ENCODE data around the gene FAT2.

FAT2 gene

DNA sequence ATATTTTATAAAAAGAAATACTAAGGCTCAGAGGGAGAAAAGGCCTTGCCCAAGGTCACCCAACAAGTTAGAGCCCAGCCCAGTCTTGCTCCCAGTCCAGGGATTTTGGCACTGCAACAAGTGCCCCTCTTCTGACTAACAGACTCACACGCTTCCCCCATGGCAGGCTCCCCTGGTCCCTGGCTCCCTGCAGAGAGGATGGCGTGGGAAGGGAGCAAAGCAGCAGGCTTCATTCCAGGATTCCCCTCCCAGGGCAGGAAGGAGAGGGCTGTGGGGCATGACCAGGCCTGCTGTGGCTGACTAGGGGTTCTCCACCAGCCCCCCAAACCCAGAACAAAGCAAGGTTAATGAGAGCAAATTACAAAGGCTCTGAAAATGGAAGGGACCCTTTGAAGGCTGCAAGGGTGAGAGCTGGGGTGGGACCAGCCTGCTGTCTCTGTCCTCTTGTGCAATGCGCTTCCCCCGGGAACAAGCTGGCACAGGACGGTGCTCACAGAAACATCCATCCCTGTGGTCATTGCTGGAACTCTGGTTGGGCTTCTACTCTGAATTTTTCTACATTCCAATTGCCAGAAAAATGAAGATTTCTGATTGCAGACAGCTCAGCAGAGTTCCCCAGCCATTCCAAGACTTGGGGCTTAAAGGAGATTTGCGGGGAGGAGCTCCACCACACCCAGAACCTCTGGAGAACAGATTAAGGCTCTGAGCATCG is 37.1 kb upstream of the FAT2 start:
- no peak overlapping the region for H3K4ac ChIP-seq (ENCODE audit: low read depth, low read length)
- no peaks in the 10 kb centered on the region for H3K36me3 ChIP-seq (ENCODE audit: control insufficient read depth in 1 of 2, insufficient read depth in 2 of 2, low read length in 2 of 2)
- no peak overlapping the region for H2AK5ac ChIP-seq (ENCODE audit: low read length)
- H3K23ac ChIP-seq (ENCODE audit: low read length) = no peak overlapping the region
- H3K9ac ChIP-seq (ENCODE audit: low read length) = no peak overlapping the region
- H3K4me2 ChIP-seq (ENCODE audit: low read length) = no peak overlapping the region
- no peak overlapping the region for H3K14ac ChIP-seq (ENCODE audit: low read length)
- no peak overlapping the region for H3K4me3 ChIP-seq (ENCODE audit: low read depth, low read length)
- H3K18ac ChIP-seq (ENCODE audit: low read length) = no peak overlapping the region
- H3K9me3 ChIP-seq (ENCODE audit: insufficient read depth, low read depth, low read length) = no peaks in the 10 kb centered on the region
- no peaks in the 10 kb centered on the region for H3K79me1 ChIP-seq (ENCODE audit: low read length)
- H2BK12ac ChIP-seq (ENCODE audit: low read length) = no peak overlapping the region
- WGBS (ENCODE audit: extremely low coverage, insufficient coverage, insufficient read length) = no CpG with 5 or more reads among the region's 7 CpGs
- H3K4me1 ChIP-seq (ENCODE audit: control insufficient read depth in 1 of 2, insufficient read depth in 2 of 2, low read length in 2 of 2) = peaks cover 0 to 2% of the 10 kb centered on the region in 2 experiments
- H3K27me3 ChIP-seq (ENCODE audit: insufficient read depth, low read length) = no peaks in the 10 kb centered on the region
- H2AFZ ChIP-seq (ENCODE audit: insufficient read depth, low read length, poor library complexity) = no peak overlapping the region
- H2BK5ac ChIP-seq (ENCODE audit: low read depth, low read length, poor library complexity) = no peak overlapping the region
- H4K8ac ChIP-seq (ENCODE audit: low read depth, low read length) = no peak overlapping the region
- H3K27ac ChIP-seq (ENCODE audit: low read depth, low read length) = no peak overlapping the region
- H2BK120ac ChIP-seq (ENCODE audit: insufficient read depth, low read length, poor library complexity) = no peak overlapping the region
- DNase-seq = peak in 1 of 2 donors; percentile 30
- no peak overlapping the region for H4K12ac ChIP-seq (ENCODE audit: low read depth, low read length)
- no peaks in the 10 kb centered on the region for H3K79me2 ChIP-seq (ENCODE audit: control insufficient read depth, insufficient read depth, low read length, poor library complexity)
- H4K91ac ChIP-seq (ENCODE audit: low read depth, low read length) = no peak overlapping the region

DNA sequence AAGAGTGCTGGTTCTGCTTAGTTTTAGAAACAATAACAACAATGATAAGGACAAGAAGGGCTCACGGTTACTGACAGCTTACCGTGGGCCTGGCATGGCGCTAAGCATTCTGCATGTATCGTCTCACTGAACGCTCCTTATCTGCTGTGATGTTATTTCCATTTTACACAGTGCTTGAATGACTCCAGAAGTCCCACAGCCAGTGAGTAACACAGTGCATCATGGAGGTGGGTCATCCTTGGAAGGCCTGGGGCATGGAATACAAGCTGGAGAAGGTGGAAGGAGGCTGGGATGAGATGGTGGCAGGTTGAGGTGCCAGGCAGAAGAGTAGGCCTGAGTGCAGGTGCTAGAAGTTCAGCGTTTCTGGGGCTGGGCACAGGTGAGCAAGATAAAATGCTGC is 36.5 kb upstream of the FAT2 start:
- Histone ChIP-seq H3K4me1 (ENCODE audit: control insufficient read depth in 1 of 2, insufficient read depth in 2 of 2, low read length in 2 of 2) (peaks cover 0 to 2% of the 10 kb centered on the region in 2 experiments), H2BK120ac (ENCODE audit: insufficient read depth, low read length, poor library complexity) (no peak overlapping the region), H3K9ac (ENCODE audit: low read length) (no peak overlapping the region), H3K14ac (ENCODE audit: low read length) (no peak overlapping the region), H3K36me3 (ENCODE audit: control insufficient read depth in 1 of 2, insufficient read depth in 2 of 2, low read length in 2 of 2) (no peaks in the 10 kb centered on the region), H3K23ac (ENCODE audit: low read length) (no peak overlapping the region), H2AK5ac (ENCODE audit: low read length) (no peak overlapping the region), H3K4me2 (ENCODE audit: low read length) (no peak overlapping the region), H3K27me3 (ENCODE audit: insufficient read depth, low read length) (no peaks in the 10 kb centered on the region), H4K91ac (ENCODE audit: low read depth, low read length) (no peak overlapping the region), H2BK12ac (ENCODE audit: low read length) (no peak overlapping the region), H3K27ac (ENCODE audit: low read depth, low read length) (no peak overlapping the region), H3K79me2 (ENCODE audit: control insufficient read depth, insufficient read depth, low read length, poor library complexity) (no peaks in the 10 kb centered on the region), H3K9me3 (ENCODE audit: insufficient read depth, low read depth, low read length) (no peaks in the 10 kb centered on the region), H4K8ac (ENCODE audit: low read depth, low read length) (no peak overlapping the region), H3K4ac (ENCODE audit: low read depth, low read length) (no peak overlapping the region), H2AFZ (ENCODE audit: insufficient read depth, low read length, poor library complexity) (no peak overlapping the region), H4K12ac (ENCODE audit: low read depth, low read length) (no peak overlapping the region), H3K79me1 (ENCODE audit: low read length) (no peaks in the 10 kb centered on the region), H3K18ac (ENCODE audit: low read length) (no peak overlapping the region), H3K4me3 (ENCODE audit: low read depth, low read length) (no peak overlapping the region), H2BK5ac (ENCODE audit: low read depth, low read length, poor library complexity) (no peak overlapping the region)
- no peak for DNase-seq
- no CpG with 5 or more reads among the region's 6 CpGs for WGBS (ENCODE audit: extremely low coverage, insufficient coverage, insufficient read length)

DNA sequence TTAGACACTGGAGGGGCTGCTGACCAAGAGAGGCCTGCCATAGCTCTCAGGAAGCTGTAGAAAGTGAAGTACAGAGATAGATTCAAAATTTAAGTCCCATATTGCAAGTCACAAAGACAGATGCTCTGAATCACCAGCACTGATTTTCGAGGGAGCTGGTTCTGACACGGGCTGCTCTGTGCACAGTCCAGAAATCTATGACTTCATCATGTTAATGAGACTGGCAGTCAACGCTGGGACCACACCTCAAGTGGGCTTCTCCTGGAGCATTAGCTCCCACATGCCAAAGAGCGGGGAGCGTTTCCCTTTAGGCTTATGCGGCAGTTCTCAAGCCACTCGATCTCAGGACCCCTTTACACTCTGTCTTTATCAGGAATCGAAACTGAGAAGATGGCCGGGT is 34.2 kb upstream of the FAT2 start:
- Histone ChIP-seq H4K8ac (ENCODE audit: low read depth, low read length) (no peak overlapping the region), H2AFZ (ENCODE audit: insufficient read depth, low read length, poor library complexity) (no peak overlapping the region), H2BK120ac (ENCODE audit: insufficient read depth, low read length, poor library complexity) (no peak overlapping the region), H2BK5ac (ENCODE audit: low read depth, low read length, poor library complexity) (no peak overlapping the region), H2BK12ac (ENCODE audit: low read length) (no peak overlapping the region), H4K91ac (ENCODE audit: low read depth, low read length) (no peak overlapping the region), H3K23ac (ENCODE audit: low read length) (no peak overlapping the region), H3K79me1 (ENCODE audit: low read length) (peaks cover 10% of the 10 kb centered on the region), H3K18ac (ENCODE audit: low read length) (no peak overlapping the region), H3K4me3 (ENCODE audit: low read depth, low read length) (no peak overlapping the region), H3K36me3 (ENCODE audit: control insufficient read depth in 1 of 2, insufficient read depth in 2 of 2, low read length in 2 of 2) (no peaks in the 10 kb centered on the region), H3K9ac (ENCODE audit: low read length) (no peak overlapping the region), H3K14ac (ENCODE audit: low read length) (no peak overlapping the region), H3K9me3 (ENCODE audit: insufficient read depth, low read depth, low read length) (no peaks in the 10 kb centered on the region), H3K27me3 (ENCODE audit: insufficient read depth, low read length) (no peaks in the 10 kb centered on the region), H3K79me2 (ENCODE audit: control insufficient read depth, insufficient read depth, low read length, poor library complexity) (no peaks in the 10 kb centered on the region), H3K4me1 (ENCODE audit: control insufficient read depth in 1 of 2, insufficient read depth in 2 of 2, low read length in 2 of 2) (peaks cover 9 to 12% of the 10 kb centered on the region in 2 experiments), H3K4ac (ENCODE audit: low read depth, low read length) (no peak overlapping the region), H3K27ac (ENCODE audit: low read depth, low read length) (no peak overlapping the region), H4K12ac (ENCODE audit: low read depth, low read length) (no peak overlapping the region), H3K4me2 (ENCODE audit: low read length) (no peak overlapping the region), H2AK5ac (ENCODE audit: low read length) (no peak overlapping the region)
- no peak for DNase-seq
- WGBS (ENCODE audit: extremely low coverage, insufficient coverage, insufficient read length) = no CpG with 5 or more reads among the region's 9 CpGs

DNA sequence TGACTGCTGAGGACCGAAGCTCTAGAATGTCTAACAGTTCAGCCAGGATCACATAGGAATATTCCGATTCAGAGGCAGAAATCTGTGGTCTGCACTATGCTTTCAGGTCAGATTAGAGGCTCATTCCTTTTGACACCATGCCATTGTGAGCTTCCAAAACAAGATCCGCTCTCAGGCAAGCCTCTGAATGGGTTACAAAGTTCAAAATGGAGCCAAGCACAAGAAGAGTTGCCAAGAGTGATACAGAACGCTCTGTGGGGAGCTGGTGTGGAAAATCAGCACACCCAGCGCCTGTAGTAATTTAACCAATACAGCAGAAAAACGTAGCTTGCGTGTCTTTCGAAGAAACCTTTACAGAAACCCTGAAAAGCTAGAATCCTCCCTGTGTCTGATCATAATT is 33.3 kb upstream of the FAT2 start:
- H3K79me1 ChIP-seq (ENCODE audit: low read length) = peaks cover 15% of the 10 kb centered on the region
- no peak overlapping the region for H4K91ac ChIP-seq (ENCODE audit: low read depth, low read length)
- no peak overlapping the region for H3K27ac ChIP-seq (ENCODE audit: low read depth, low read length)
- DNase-seq = no peak
- H2BK5ac ChIP-seq (ENCODE audit: low read depth, low read length, poor library complexity) = no peak overlapping the region
- no peaks in the 10 kb centered on the region for H3K9me3 ChIP-seq (ENCODE audit: insufficient read depth, low read depth, low read length)
- no peak overlapping the region for H4K8ac ChIP-seq (ENCODE audit: low read depth, low read length)
- no peak overlapping the region for H3K4me3 ChIP-seq (ENCODE audit: low read depth, low read length)
- H2AFZ ChIP-seq (ENCODE audit: insufficient read depth, low read length, poor library complexity) = no peak overlapping the region
- H3K36me3 ChIP-seq (ENCODE audit: control insufficient read depth in 1 of 2, insufficient read depth in 2 of 2, low read length in 2 of 2) = no peaks in the 10 kb centered on the region
- no peak overlapping the region for H2BK120ac ChIP-seq (ENCODE audit: insufficient read depth, low read length, poor library complexity)
- no peak overlapping the region for H3K14ac ChIP-seq (ENCODE audit: low read length)
- no peaks in the 10 kb centered on the region for H3K79me2 ChIP-seq (ENCODE audit: control insufficient read depth, insufficient read depth, low read length, poor library complexity)
- H3K4ac ChIP-seq (ENCODE audit: low read depth, low read length) = no peak overlapping the region
- no peaks in the 10 kb centered on the region for H3K27me3 ChIP-seq (ENCODE audit: insufficient read depth, low read length)
- no peak overlapping the region for H3K9ac ChIP-seq (ENCODE audit: low read length)
- WGBS (ENCODE audit: extremely low coverage, insufficient coverage, insufficient read length) = no CpG with 5 or more reads among the region's 8 CpGs
- no peak overlapping the region for H3K23ac ChIP-seq (ENCODE audit: low read length)
- no peak overlapping the region for H3K18ac ChIP-seq (ENCODE audit: low read length)
- H2AK5ac ChIP-seq (ENCODE audit: low read length) = no peak overlapping the region
- no peak overlapping the region for H4K12ac ChIP-seq (ENCODE audit: low read depth, low read length)
- H3K4me1 ChIP-seq (ENCODE audit: control insufficient read depth in 1 of 2, insufficient read depth in 2 of 2, low read length in 2 of 2) = peaks cover 16 to 18% of the 10 kb centered on the region in 2 experiments
- no peak overlapping the region for H3K4me2 ChIP-seq (ENCODE audit: low read length)
- no peak overlapping the region for H2BK12ac ChIP-seq (ENCODE audit: low read length)

Data from trophoblast cell (in vitro differentiated cells and primary cell).